Small intestine (tissue), 7 donors: Measurements from ENCODE around the gene CERS5. TPM values are rescaled to one million over a fixed set of nuclear protein-coding genes. Genes with fewer than 3 reads are reported as not detected.

Experiments
- DNase-seq, 2 donors: peaks; one replicate each; pipeline versions ENCODE4 v3.0.0 to v3.0.0-alpha.2; 2013
- FAIRE-seq: peaks from 2 replicates; lab custom pipeline; 2012; peaks lifted over from hg19 to GRCh38; lab: Jason Lieb, UNC
- H3K27ac ChIP-seq, 3 donors: one replicate each; pipeline ENCODE4 v1.5.1; 2013; ENCODE audit warnings: low read length in 2 of 3, mild to moderate bottlenecking in 2 of 3, control low read depth in 1 of 3, inconsistent platforms in 1 of 3, low read depth in 1 of 3, moderate library complexity in 1 of 3
- H3K27me3 ChIP-seq, 3 donors: one replicate each; pipeline ENCODE4 v1.6.1; 2013; ENCODE audit warnings: low read length in 3 of 3, inconsistent platforms in 1 of 3; ENCODE audit not compliant: control insufficient read depth in 3 of 3, insufficient read depth in 3 of 3
- H3K36me3 ChIP-seq, 3 donors: one replicate each; pipeline ENCODE4 v1.6.1; 2013; ENCODE audit warnings: low read length in 3 of 3, inconsistent platforms in 1 of 3, low read depth in 1 of 3, mild to moderate bottlenecking in 1 of 3, moderate library complexity in 1 of 3; ENCODE audit not compliant: control insufficient read depth in 3 of 3, insufficient read depth in 2 of 3
- H3K4me1 ChIP-seq, 3 donors: one replicate each; pipeline ENCODE4 v1.6.1; 2013; ENCODE audit warnings: low read length in 2 of 3, inconsistent platforms in 1 of 3, low read depth in 1 of 3, mild to moderate bottlenecking in 1 of 3, moderate library complexity in 1 of 3; ENCODE audit not compliant: control insufficient read depth in 3 of 3, insufficient read depth in 2 of 3
- H3K4me3 ChIP-seq, 3 donors: one replicate each; pipeline ENCODE4 v1.5.1; 2013; ENCODE audit warnings: low read length in 3 of 3, control low read depth in 1 of 3, inconsistent platforms in 1 of 3, low read depth in 1 of 3, mild to moderate bottlenecking in 1 of 3, moderate library complexity in 1 of 3
- H3K9me3 ChIP-seq, 2 donors: one replicate each; pipeline ENCODE4 v1.6.1; 2013; ENCODE audit warnings: low read depth in 1 of 2, low read length in 1 of 2; ENCODE audit not compliant: control insufficient read depth in 2 of 2, insufficient read depth in 1 of 2
- WGBS, 3 donors: extraction: QIAGEN DNeasy Blood & Tissue Kit; methylation state at CpG; one replicate each; pipeline ENCODE4 v1.1.7; 2013; 5-methylcytosine and 5-hydroxymethylcytosine counted together
- polyA plus RNA-seq, 4 donors: library from polyadenylated mRNA; stranded (reverse) in 3 of 4; unstranded in 1 of 4; fragments of 200-250 nt in 3 of 4; fragments of 120-200 nt in 1 of 4; gene quantifications; one replicate each; pipeline versions ENCODE4 v1.2.1 to v1.2.3, GENCODE V29; 2013
- donor health status: healthy with polysubstance abuse.
- donor health status: control.
- donor health status: control.
- donor health status: Bipolar disorder and iron deficiency.
- donor health status: healthy.

The CERS5 gene
- polyA plus RNA-seq, 4 donors: 10.1 to 29.2 (median 18.9) TPM

DNA sequence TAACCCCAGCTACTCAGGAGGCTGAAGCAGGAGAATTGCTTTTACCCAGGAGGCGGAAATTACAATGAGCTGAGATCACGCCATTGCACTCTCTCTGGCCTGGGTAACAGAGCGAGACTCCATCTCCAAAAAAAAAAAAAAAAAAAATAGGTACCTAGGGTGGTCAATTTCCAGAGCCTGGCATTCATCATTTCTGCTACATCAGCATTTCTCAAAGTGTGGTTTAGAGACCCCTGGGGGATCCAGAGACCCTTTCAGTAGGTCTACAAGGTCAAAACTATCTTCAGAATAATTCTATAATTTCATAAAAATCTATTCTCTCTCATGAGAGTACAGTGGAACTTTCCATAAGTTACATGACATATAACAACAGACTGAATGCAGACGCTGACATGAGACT is 19.9 kb downstream of the CERS5 start:
- DNase-seq (no peak), FAIRE-seq (no peak)
- WGBS, 3 donors: 98 to 99% (median 98%) methylated on average over 4 of the region's 4 CpGs
- no peaks in the 10 kb centered on the region for H3K9me3 ChIP-seq
- no peak overlapping the region for H3K4me3 ChIP-seq
- no peak overlapping the region for H3K27ac ChIP-seq
- no peaks in the 10 kb centered on the region for H3K27me3 ChIP-seq
- H3K4me1 ChIP-seq: no peaks in the 10 kb centered on the region
- peaks cover 0 to 7% (median 0%) of the 10 kb centered on the region in 3 donors for H3K36me3 ChIP-seq

DNA sequence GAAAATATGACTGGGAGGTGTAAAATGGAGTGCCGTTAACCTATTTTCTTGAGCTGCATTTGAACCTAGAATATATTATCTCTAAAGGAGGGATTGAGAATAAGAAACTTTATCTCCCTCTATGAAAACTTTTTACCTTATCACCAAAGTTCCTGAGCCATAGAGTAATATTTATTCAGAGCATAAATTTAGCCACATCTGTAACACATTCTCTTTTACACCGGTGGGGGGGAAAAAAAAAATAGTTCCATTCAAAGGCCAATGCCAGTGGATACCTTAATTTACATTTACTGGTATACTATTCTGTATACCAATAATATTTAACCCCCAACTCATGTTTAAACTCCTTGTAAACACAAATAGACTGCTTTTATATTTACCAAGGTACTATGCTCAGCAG is 21.7 kb downstream of the CERS5 start:
- H3K27ac ChIP-seq: no peak overlapping the region
- no peaks in the 10 kb centered on the region for H3K4me1 ChIP-seq
- H3K36me3 ChIP-seq: peaks cover 0 to 16% (median 0%) of the 10 kb centered on the region in 3 donors
- H3K4me3 ChIP-seq: no peak overlapping the region
- no peaks in the 10 kb centered on the region for H3K9me3 ChIP-seq
- DNase-seq (no peak), FAIRE-seq (no peak)
- 76 to 89% (median 80%) methylated on average over 2 of the region's 2 CpGs for WGBS, 3 donors
- H3K27me3 ChIP-seq: no peaks in the 10 kb centered on the region

DNA sequence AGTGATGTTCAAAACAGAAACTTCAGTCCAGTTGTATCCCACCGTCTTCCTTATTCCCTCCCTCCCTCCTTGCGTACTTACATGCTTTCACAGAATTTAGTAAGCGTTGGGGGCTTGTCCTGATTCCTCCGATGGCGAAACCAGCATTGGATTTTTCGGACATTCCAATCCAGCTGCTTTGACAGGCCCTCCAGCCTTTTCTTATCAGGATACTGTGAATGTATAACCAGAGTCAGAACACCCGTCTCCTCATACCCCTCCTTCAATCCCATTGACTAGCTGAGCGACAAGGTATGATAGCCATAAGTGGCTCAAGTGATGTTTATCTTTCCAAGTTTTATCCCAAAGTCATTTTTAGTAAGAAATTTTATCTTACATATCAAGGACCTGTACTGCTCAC is 24.2 kb downstream of the CERS5 start:
- no peak overlapping the region for H3K4me3 ChIP-seq
- peaks cover 0 to 30% (median 2%) of the 10 kb centered on the region in 3 donors for H3K36me3 ChIP-seq
- FAIRE-seq: no peak
- 81 to 89% (median 85%) methylated on average over 8 of the region's 8 CpGs for WGBS, 3 donors
- H3K27me3 ChIP-seq: no peaks in the 10 kb centered on the region
- no peaks in the 10 kb centered on the region for H3K4me1 ChIP-seq
- H3K9me3 ChIP-seq: no peaks in the 10 kb centered on the region
- no peak for DNase-seq
- no peak overlapping the region for H3K27ac ChIP-seq

DNA sequence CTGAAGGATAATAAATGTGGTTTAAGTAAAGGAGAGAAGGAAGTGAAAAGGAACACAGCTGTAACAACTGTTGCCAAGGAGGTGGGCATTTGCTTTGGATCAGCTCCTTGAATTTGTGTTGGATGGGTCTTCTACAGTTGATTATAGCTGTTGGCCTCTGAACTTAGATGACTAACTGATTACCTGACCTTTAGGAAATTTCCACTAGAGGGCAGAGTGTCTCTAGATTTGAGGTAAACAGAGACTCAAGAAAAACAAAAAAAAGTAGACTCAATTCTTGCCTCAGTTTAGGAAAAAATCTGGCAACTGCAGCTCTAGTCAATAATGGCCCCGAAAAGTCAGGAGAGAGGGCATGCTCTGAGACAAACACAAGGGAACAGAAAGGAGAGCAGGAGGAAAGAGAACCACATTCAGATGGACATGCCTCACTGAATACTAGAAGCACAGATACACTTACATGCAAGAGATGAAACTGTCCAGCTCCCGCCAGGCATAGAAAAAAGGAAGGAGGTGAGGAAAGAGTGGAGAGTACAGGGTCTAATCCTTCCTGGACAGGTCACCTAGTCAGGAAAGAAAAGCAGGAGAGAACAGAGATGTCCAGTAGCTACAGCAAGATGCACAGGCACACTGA is 34.5 kb downstream of the CERS5 start:
- H3K36me3 ChIP-seq: peaks cover 7 to 33% (median 12%) of the 10 kb centered on the region in 3 donors

GRCh38 chr12:50129290-50129689 is 37.9 kb downstream of the CERS5 start:
- FAIRE-seq: no peak
- H3K27me3 ChIP-seq: no peaks in the 10 kb centered on the region
- no peak overlapping the region for H3K4me3 ChIP-seq
- no peak overlapping the region for H3K27ac ChIP-seq
- peaks cover 5 to 37% (median 14%) of the 10 kb centered on the region in 3 donors for H3K36me3 ChIP-seq
- 88 to 100% (median 90%) methylated on average over 4 of the region's 4 CpGs for WGBS, 3 donors
- H3K4me1 ChIP-seq: peaks cover 0 to 4% (median 0%) of the 10 kb centered on the region in 3 donors
- no peak for DNase-seq
- H3K9me3 ChIP-seq: no peaks in the 10 kb centered on the region

More for the DNA sequence above, 34.5 kb downstream of the CERS5 start:
- Histone ChIP-seq H3K4me1 (no peaks in the 10 kb centered on the region), H3K9me3 (no peaks in the 10 kb centered on the region), H3K4me3 (no peak overlapping the region), H3K27me3 (no peaks in the 10 kb centered on the region), H3K27ac (no peak overlapping the region)
- DNase-seq (peak; percentile 24 to 43), FAIRE-seq (no peak)
- WGBS, 3 donors: 47 to 85% (median 56%) methylated on average over 2 of the region's 2 CpGs

GRCh38 chr12:50127546-50127945 is 39.6 kb downstream of the CERS5 start:
- Histone ChIP-seq H3K4me1 (peaks cover 0 to 4% (median 0%) of the 10 kb centered on the region in 3 donors), H3K27me3 (no peaks in the 10 kb centered on the region), H3K27ac (no peak overlapping the region), H3K4me3 (no peak overlapping the region), H3K9me3 (no peaks in the 10 kb centered on the region), H3K36me3 (peaks cover 8 to 41% (median 11%) of the 10 kb centered on the region in 3 donors)
- DNase-seq (no peak), FAIRE-seq (no peak)
- WGBS, 3 donors: 72 to 83% (median 78%) methylated on average over 2 of the region's 2 CpGs

- 64 to 78% (median 74%) methylated on average over 2 of the region's 2 CpGs for WGBS, 3 donors
- FAIRE-seq: no peak
These were observed 44.0 kb downstream of the CERS5 start for GRCh38 chr12:50123203-50123602.

GRCh38 chr12:50121641-50122040 is 45.5 kb downstream of the CERS5 start:
- Histone ChIP-seq H3K4me3 (no peak overlapping the region), H3K9me3 (peaks cover 0 to 4% of the 10 kb centered on the region in 2 donors), H3K4me1 (peaks cover 3 to 17% (median 7%) of the 10 kb centered on the region in 3 donors), H3K27me3 (no peaks in the 10 kb centered on the region), H3K27ac (no peak overlapping the region), H3K36me3 (peaks cover 5 to 51% (median 7%) of the 10 kb centered on the region in 3 donors)
- DNase-seq (peak; percentile 63 to 74), FAIRE-seq (no peak)
- 51 to 87% (median 54%) methylated on average over 5 of the region's 5 CpGs for WGBS, 3 donors

More at GRCh38 chr12:50123203-50123602, 44.0 kb downstream of the CERS5 start:
- DNase-seq: no peak
- peaks cover 5 to 49% (median 9%) of the 10 kb centered on the region in 3 donors for H3K36me3 ChIP-seq
- H3K27ac ChIP-seq: no peak overlapping the region
- H3K27me3 ChIP-seq: no peaks in the 10 kb centered on the region
- peaks cover 3 to 15% (median 4%) of the 10 kb centered on the region in 3 donors for H3K4me1 ChIP-seq
- no peak overlapping the region for H3K4me3 ChIP-seq
- peaks cover 0 to 4% of the 10 kb centered on the region in 2 donors for H3K9me3 ChIP-seq
